HEK293 (cell line): ENCODE results near the gene PGAM5.

Source experiments
- CTCF ChIA-PET: fragments of 350-600 bp; formaldehyde crosslinking; extraction: SDS; loops from one replicate; lab custom pipeline; 2021; ENCODE audit warnings: antibody characterized with exemption; lab: Yijun Ruan, JAX
- POLR2A ChIA-PET: fragments of 300-600 bp; formaldehyde crosslinking; extraction: SDS; loops from one replicate; lab custom pipeline; 2020; ENCODE audit warnings: antibody characterized with exemption, inconsistent platforms; lab: Yijun Ruan, JAX
- H3K27ac ChIP-seq: fragments of 200-500 bp; sonication (Bioruptor generic); 2 replicates; pipeline ENCODE4 v1.5.1; 2014; ENCODE audit warnings: low read depth, low read length, control low read depth, inconsistent platforms; ENCODE audit errors: extremely low read depth
- H3K36me3 ChIP-seq, 2 experiments: fragments of 200-500 bp in 1 of 2; sonication (Bioruptor generic) in 1 of 2; 1 replicate in 1 of 2; 2 replicates in 1 of 2; pipeline ENCODE4 v1.5.1; 2014 to 2017; ENCODE audit warnings: inconsistent platforms in 2 of 2, low read length in 2 of 2; ENCODE audit not compliant: control insufficient read depth in 2 of 2, insufficient read depth in 1 of 2
- H3K4me1 ChIP-seq: fragments of 200-500 bp; sonication (Bioruptor generic); 2 replicates; pipeline ENCODE4 v1.5.1; 2014; ENCODE audit warnings: mild to moderate bottlenecking, low read length, inconsistent platforms; ENCODE audit not compliant: control insufficient read depth, insufficient read depth
- H3K4me3 ChIP-seq: 2 replicates; pipeline ENCODE4 v1.5.1; 2011; ENCODE audit warnings: low read depth, mild to moderate bottlenecking, control low read depth, low read length, moderate library complexity
- H3K9me3 ChIP-seq: fragments of 200-500 bp; sonication (Bioruptor generic); 2 replicates; pipeline ENCODE4 v1.5.1; 2014; ENCODE audit warnings: low read depth, low read length, inconsistent platforms; ENCODE audit not compliant: control insufficient read depth, insufficient read depth
- GLIS2 ChIP-seq: fragments of 450-650 bp; formaldehyde crosslinking; IDR thresholded peaks from 2 replicates; pipeline ENCODE4 v1.5.1; 2016; ENCODE audit warnings: missing biosample characterization, missing genetic modification characterization
- HOXA7 ChIP-seq: sonication (generic); formaldehyde crosslinking; IDR thresholded peaks from 2 replicates; pipeline ENCODE4 v1.8.1; 2022; ENCODE audit warnings: missing genetic modification reagents, borderline replicate concordance
- IKZF3 ChIP-seq: fragments of 450-650 bp; IDR thresholded peaks from 2 replicates; pipeline ENCODE4 v1.5.0; 2018; ENCODE audit warnings: missing biosample characterization, mild to moderate bottlenecking, missing genetic modification characterization, moderate library complexity
- KLF10 ChIP-seq: fragments of 450-650 bp; IDR thresholded peaks from 2 replicates; pipeline ENCODE4 v1.5.1; 2018; ENCODE audit warnings: missing biosample characterization, mild to moderate bottlenecking, missing genetic modification characterization
- KLF7 ChIP-seq: fragments of 450-650 bp; formaldehyde crosslinking; IDR thresholded peaks from 2 replicates; pipeline ENCODE4 v1.5.1; 2016; ENCODE audit warnings: missing biosample characterization, missing genetic modification characterization, borderline replicate concordance
- KLF8 ChIP-seq: fragments of 450-650 bp; formaldehyde crosslinking; IDR thresholded peaks from 2 replicates; pipeline ENCODE4 v1.5.1; 2016; ENCODE audit warnings: missing biosample characterization, missing genetic modification characterization
- SP2 ChIP-seq: fragments of 450-650 bp; formaldehyde crosslinking; IDR thresholded peaks from 2 replicates; pipeline ENCODE4 v1.5.1; 2016; ENCODE audit warnings: missing biosample characterization, missing genetic modification characterization
- SP3 ChIP-seq: fragments of 450-650 bp; formaldehyde crosslinking; IDR thresholded peaks from 2 replicates; pipeline ENCODE4 v1.5.1; 2016; ENCODE audit warnings: missing biosample characterization, missing genetic modification characterization
- SP7 ChIP-seq: fragments of 450-650 bp; formaldehyde crosslinking; IDR thresholded peaks from 2 replicates; pipeline ENCODE4 v1.5.1; 2016; ENCODE audit warnings: missing biosample characterization, missing genetic modification characterization
- ZBTB44 ChIP-seq: fragments of 450-650 bp; IDR thresholded peaks from 2 replicates; pipeline ENCODE4 v1.5.1; 2018; ENCODE audit warnings: missing biosample characterization, mild to moderate bottlenecking, missing genetic modification characterization
- ZBTB8A ChIP-seq: fragments of 450-650 bp; formaldehyde crosslinking; IDR thresholded peaks from 2 replicates; pipeline ENCODE4 v1.5.1; 2016; ENCODE audit warnings: missing biosample characterization, missing genetic modification characterization
- ZNF155 ChIP-seq: fragments of 450-650 bp; formaldehyde crosslinking; IDR thresholded peaks from 2 replicates; pipeline ENCODE4 v1.5.1; 2016; ENCODE audit warnings: missing biosample characterization, missing genetic modification characterization
- ZNF341 ChIP-seq: fragments of 450-650 bp; formaldehyde crosslinking; IDR thresholded peaks from 2 replicates; pipeline ENCODE4; 2016; ENCODE audit warnings: low read depth, missing biosample characterization, missing genetic modification characterization
- ZNF366 ChIP-seq: fragments of 450-650 bp; formaldehyde crosslinking; conservative IDR thresholded peaks from 2 replicates; pipeline ENCODE4 v1.5.1; 2016; ENCODE audit warnings: missing biosample characterization, missing genetic modification characterization
- ZNF426 ChIP-seq: fragments of 450-650 bp; formaldehyde crosslinking; IDR thresholded peaks from 2 replicates; pipeline ENCODE4 v1.5.1; 2017; ENCODE audit warnings: missing biosample characterization, missing genetic modification characterization, mild to moderate bottlenecking, inconsistent platforms, moderate library complexity
- ZNF571 ChIP-seq: fragments of 450-650 bp; formaldehyde crosslinking; IDR thresholded peaks from 2 replicates; pipeline ENCODE4 v1.5.0; 2017; ENCODE audit warnings: missing biosample characterization, missing genetic modification characterization
- ZNF624 ChIP-seq: fragments of 450-650 bp; formaldehyde crosslinking; IDR thresholded peaks from 2 replicates; pipeline ENCODE4 v1.5.1; 2017; ENCODE audit warnings: missing biosample characterization, missing genetic modification characterization
- ZNF664 ChIP-seq: fragments of 450-650 bp; formaldehyde crosslinking; IDR thresholded peaks from 2 replicates; pipeline ENCODE4 v1.5.1; 2016; ENCODE audit warnings: missing biosample characterization, missing genetic modification characterization
- ZNF677 ChIP-seq: fragments of 450-650 bp; IDR thresholded peaks from 2 replicates; pipeline ENCODE4 v1.5.0; 2018; ENCODE audit warnings: missing biosample characterization, mild to moderate bottlenecking, missing genetic modification characterization, moderate library complexity
- ZNF701 ChIP-seq: fragments of 450-650 bp; formaldehyde crosslinking; IDR thresholded peaks from 2 replicates; pipeline ENCODE4 v1.5.1; 2016; ENCODE audit warnings: missing biosample characterization, missing genetic modification characterization
- ZNF747 ChIP-seq: fragments of 450-650 bp; formaldehyde crosslinking; IDR thresholded peaks from 2 replicates; pipeline ENCODE4 v1.5.1; 2016; ENCODE audit warnings: missing biosample characterization, missing genetic modification characterization
- ZNF777 ChIP-seq: fragments of 450-650 bp; formaldehyde crosslinking; IDR thresholded peaks from 2 replicates; pipeline ENCODE4 v1.5.1; 2017; ENCODE audit warnings: missing biosample characterization, missing genetic modification characterization, borderline replicate concordance
- ZNF830 ChIP-seq: fragments of 450-650 bp; IDR thresholded peaks from 2 replicates; pipeline ENCODE4 v1.5.0; 2018; ENCODE audit warnings: missing biosample characterization, missing genetic modification characterization, low read depth, mild to moderate bottlenecking, moderate library complexity
- TF ChIP-seq, protein P1 (sequence below): fragments of 450-650 bp; formaldehyde crosslinking; conservative IDR thresholded peaks from 2 replicates; pipeline ENCODE4 v1.5.1; 2016; ENCODE audit warnings: low read depth, missing biosample characterization, missing genetic modification characterization
- TF ChIP-seq, protein P2 (sequence below): fragments of 450-650 bp; formaldehyde crosslinking; IDR thresholded peaks from 2 replicates; pipeline ENCODE4 v1.5.1; 2016; ENCODE audit warnings: missing biosample characterization, missing genetic modification characterization, borderline replicate concordance
- TF ChIP-seq, protein P3 (sequence below): fragments of 450-650 bp; formaldehyde crosslinking; IDR thresholded peaks from 2 replicates; pipeline ENCODE4 v1.5.1; 2016; ENCODE audit warnings: missing biosample characterization, missing genetic modification characterization

PGAM5 gene

GRCh38 chr12:132710405-132711079 lies at the start of gene PGAM5 (continued):
- TF ChIP-seq, protein P1, sequence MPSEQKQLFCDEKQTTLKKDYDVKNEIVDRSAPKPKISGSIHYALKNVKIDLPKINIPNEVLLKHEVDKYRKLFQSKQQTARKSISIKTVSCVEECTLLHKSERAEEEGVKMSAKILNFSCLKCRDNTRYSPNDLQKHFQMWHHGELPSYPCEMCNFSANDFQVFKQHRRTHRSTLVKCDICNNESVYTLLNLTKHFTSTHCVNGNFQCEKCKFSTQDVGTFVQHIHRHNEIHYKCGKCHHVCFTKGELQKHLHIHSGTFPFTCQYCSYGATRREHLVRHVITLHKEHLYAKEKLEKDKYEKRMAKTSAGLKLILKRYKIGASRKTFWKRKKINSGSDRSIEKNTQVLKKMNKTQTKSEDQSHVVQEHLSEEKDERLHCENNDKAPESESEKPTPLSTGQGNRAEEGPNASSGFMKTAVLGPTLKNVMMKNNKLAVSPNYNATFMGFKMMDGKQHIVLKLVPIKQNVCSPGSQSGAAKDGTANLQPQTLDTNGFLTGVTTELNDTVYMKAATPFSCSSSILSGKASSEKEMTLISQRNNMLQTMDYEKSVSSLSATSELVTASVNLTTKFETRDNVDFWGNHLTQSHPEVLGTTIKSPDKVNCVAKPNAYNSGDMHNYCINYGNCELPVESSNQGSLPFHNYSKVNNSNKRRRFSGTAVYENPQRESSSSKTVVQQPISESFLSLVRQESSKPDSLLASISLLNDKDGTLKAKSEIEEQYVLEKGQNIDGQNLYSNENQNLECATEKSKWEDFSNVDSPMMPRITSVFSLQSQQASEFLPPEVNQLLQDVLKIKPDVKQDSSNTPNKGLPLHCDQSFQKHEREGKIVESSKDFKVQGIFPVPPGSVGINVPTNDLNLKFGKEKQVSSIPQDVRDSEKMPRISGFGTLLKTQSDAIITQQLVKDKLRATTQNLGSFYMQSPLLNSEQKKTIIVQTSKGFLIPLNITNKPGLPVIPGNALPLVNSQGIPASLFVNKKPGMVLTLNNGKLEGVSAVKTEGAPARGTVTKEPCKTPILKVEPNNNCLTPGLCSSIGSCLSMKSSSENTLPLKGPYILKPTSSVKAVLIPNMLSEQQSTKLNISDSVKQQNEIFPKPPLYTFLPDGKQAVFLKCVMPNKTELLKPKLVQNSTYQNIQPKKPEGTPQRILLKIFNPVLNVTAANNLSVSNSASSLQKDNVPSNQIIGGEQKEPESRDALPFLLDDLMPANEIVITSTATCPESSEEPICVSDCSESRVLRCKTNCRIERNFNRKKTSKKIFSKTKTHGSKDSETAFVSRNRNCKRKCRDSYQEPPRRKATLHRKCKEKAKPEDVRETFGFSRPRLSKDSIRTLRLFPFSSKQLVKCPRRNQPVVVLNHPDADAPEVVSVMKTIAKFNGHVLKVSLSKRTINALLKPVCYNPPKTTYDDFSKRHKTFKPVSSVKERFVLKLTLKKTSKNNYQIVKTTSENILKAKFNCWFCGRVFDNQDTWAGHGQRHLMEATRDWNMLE (tag by site-specific recombination) = 0 out of 2 replicates have a peak, but pooled peaks have one; percentile 48
- TF ChIP-seq KLF7 (tag by site-specific recombination) = peak; percentile 43; the same call in 1 of the 2 replicates
- TF ChIP-seq SP7 (tag by site-specific recombination) = peak; percentile 46; the same call in 1 of the 2 replicates
- TF ChIP-seq ZNF677 = 0 out of 2 replicates have a peak, but pooled peaks have one; percentile 3
- TF ChIP-seq, protein P2, sequence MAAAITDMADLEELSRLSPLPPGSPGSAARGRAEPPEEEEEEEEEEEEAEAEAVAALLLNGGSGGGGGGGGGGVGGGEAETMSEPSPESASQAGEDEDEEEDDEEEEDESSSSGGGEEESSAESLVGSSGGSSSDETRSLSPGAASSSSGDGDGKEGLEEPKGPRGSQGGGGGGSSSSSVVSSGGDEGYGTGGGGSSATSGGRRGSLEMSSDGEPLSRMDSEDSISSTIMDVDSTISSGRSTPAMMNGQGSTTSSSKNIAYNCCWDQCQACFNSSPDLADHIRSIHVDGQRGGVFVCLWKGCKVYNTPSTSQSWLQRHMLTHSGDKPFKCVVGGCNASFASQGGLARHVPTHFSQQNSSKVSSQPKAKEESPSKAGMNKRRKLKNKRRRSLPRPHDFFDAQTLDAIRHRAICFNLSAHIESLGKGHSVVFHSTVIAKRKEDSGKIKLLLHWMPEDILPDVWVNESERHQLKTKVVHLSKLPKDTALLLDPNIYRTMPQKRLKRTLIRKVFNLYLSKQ (tag by site-specific recombination) = no peak
- TF ChIP-seq KLF8 (tag by site-specific recombination) = peak; percentile 65; the same call in 1 of the 2 replicates
- TF ChIP-seq IKZF3 (tag by site-specific recombination) = peak; percentile 39; the same call in 1 of the 2 replicates
- TF ChIP-seq ZNF777 (tag by site-specific recombination) = no peak
- peak; percentile 69 for TF ChIP-seq SP3 (tag by site-specific recombination)
- TF ChIP-seq ZNF341 (tag by site-specific recombination) = peak; percentile 41
- TF ChIP-seq SP2 = peak; percentile 78
- TF ChIP-seq KLF10 = peak; percentile 85

DNA sequence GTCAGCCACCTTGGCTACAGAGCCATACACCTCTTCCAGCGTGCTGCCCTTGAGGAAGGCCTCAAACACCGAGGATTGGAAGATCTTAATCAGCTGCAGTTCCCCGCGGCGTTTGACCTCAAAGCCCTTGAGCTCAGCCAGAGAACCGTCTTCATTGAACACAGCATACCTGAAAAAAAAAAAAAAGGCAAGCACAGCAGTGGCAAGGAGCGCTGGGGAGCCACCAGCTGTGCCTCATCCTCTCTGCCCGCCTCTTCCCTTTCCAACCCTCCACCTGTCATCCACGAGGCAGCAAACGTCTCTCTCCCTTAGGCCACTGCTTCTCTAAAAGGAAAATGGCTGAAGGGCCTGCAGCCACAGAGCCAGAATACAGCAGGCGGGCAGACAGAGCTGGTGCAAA lies 49.6 kb upstream of the PGAM5 start:
- Histone ChIP-seq H3K36me3 (peaks cover 47 to 100% of the 10 kb centered on the region in 2 experiments), H3K4me3 (no peak overlapping the region), H3K27ac (no peak overlapping the region), H3K9me3 (no peaks in the 10 kb centered on the region), H3K4me1 (no peaks in the 10 kb centered on the region)
- ChIA-PET POLR2A (no interaction called here), CTCF (no interaction called here)
- TF ChIP-seq ZNF155 (tag by site-specific recombination) = no peak
- TF ChIP-seq ZBTB8A = no peak
- TF ChIP-seq ZNF701 (tag by site-specific recombination) = no peak
- TF ChIP-seq ZNF624 (tag by site-specific recombination) = no peak
- TF ChIP-seq ZNF747 (tag by site-specific recombination) = no peak
- no peak for TF ChIP-seq ZBTB44 (tag by site-specific recombination)
- TF ChIP-seq ZNF664 (tag by site-specific recombination) = no peak
- no peak for TF ChIP-seq HOXA7 (CRISPR knock-in tag)
- TF ChIP-seq GLIS2 (tag by site-specific recombination) = no peak
- TF ChIP-seq, protein P2 (tag by site-specific recombination) = no peak
- no peak for TF ChIP-seq ZNF366 (tag by site-specific recombination)
- no peak for TF ChIP-seq ZNF830 (tag by site-specific recombination)
- no peak for TF ChIP-seq ZNF571
- TF ChIP-seq ZNF777 (tag by site-specific recombination) = no peak
- TF ChIP-seq, protein P3, sequence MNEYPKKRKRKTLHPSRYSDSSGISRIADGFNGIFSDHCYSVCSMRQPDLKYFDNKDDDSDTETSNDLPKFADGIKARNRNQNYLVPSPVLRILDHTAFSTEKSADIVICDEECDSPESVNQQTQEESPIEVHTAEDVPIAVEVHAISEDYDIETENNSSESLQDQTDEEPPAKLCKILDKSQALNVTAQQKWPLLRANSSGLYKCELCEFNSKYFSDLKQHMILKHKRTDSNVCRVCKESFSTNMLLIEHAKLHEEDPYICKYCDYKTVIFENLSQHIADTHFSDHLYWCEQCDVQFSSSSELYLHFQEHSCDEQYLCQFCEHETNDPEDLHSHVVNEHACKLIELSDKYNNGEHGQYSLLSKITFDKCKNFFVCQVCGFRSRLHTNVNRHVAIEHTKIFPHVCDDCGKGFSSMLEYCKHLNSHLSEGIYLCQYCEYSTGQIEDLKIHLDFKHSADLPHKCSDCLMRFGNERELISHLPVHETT = no peak
- TF ChIP-seq ZNF426 (tag by site-specific recombination) = no peak
